ENCODE measurements around the gene GPR142.
A peak's percentile ranks its signal among the peaks of the same experiment; 100 is the strongest.

The GPR142 gene

DNA sequence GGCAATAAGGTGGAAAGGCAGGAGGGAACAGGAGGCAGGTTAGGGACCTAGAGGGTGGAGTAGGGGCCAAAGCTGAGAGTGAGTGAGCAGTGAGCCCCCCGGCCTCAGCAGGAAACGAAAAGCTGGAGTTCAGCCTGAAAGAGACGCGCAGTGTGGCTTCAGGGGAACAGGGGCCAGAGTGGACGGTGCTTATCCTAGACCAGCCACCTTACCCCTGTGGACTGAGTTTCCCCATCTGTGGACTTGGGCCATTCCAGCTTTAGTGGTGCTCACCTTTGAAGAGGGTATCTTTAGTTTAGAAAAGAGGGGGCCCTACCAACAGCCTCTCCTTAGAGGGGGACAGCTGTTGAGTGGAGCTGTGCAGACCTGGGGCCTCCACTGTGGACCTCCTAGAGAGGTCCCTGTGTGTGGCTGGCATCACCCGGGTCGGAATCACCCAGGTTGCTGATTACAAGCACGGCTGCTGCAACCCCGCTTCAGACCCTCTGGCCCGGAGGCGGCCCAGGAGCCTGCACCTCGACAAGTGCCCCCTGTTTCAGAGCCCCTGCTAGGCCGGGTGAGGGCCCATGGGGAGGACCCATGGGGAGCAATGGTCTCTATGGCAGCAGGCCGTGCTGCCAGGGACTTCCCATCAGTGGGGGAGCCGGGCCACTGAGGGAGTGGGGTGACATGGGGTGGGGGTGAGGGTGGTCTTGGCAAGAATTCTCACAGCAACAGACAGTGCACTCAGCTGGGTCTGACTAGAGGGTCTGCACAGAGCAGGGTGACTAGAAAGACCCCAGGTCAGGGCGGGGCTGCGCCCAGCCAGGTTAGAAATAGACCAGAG is 2.6 kb downstream of the GPR142 start:
- DNase-seq (ENCODE audit: low read depth), result no peak

DNA sequence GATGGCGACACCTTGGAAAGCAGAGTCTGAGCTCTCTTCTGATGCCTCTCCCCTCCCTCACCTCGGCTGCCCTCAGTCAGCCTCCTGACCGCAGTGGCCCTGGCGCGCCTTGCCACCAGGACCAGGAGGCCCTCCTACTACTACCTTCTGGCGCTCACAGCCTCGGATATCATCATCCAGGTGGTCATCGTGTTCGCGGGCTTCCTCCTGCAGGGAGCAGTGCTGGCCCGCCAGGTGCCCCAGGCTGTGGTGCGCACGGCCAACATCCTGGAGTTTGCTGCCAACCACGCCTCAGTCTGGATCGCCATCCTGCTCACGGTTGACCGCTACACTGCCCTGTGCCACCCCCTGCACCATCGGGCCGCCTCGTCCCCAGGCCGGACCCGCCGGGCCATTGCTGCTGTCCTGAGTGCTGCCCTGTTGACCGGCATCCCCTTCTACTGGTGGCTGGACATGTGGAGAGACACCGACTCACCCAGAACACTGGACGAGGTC is 4.4 kb downstream of the GPR142 start:
- DNase-seq (ENCODE audit: low read depth), result no peak

DNA sequence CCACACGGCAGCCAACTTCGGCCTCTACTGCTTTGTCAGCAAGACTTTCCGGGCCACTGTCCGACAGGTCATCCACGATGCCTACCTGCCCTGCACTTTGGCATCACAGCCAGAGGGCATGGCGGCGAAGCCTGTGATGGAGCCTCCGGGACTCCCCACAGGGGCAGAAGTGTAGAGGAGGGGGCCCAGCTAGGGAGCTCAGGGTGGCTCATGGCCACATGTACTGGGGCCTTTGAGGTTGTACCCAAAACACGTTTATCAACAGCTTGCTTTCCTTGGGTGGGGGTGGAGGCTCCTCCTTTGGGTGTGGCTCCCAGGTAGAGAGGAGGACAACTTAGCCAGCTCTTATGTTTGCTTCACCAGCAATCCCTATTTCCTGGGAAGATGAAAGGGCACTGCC is 5.1 kb downstream of the GPR142 start:
- DNase-seq (ENCODE audit: low read depth), result no peak

- no peak for DNase-seq (ENCODE audit: low read depth)
Measured at GRCh38 chr17:74373838-74374606, 6.7 kb downstream of the GPR142 start.

DNA sequence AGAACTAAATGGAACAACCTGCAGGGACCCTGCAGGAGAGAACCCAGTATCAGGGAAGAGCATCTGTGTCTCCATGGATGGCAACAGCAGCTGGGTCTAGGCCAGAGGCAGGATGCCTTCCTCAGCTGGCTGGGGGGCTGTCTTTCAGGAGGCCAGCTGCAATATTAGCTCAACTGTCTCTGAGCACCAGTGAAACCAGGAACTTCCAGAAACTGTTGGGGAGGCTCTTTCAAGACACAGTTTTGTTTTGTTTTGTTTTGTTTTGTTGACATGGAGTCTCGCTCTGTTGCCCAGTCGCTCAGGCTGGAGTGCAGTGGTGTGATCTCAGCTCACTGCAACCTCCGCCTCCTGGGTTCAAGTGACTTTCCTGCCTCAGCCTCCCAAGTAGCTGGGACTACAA is 7.6 kb downstream of the GPR142 start:
- no peak for DNase-seq (ENCODE audit: low read depth)

- DNase-seq (ENCODE audit: low read depth), result peak; percentile 92
Measured at GRCh38 chr17:74379495-74380085, 12.3 kb downstream of the GPR142 start.

DNA sequence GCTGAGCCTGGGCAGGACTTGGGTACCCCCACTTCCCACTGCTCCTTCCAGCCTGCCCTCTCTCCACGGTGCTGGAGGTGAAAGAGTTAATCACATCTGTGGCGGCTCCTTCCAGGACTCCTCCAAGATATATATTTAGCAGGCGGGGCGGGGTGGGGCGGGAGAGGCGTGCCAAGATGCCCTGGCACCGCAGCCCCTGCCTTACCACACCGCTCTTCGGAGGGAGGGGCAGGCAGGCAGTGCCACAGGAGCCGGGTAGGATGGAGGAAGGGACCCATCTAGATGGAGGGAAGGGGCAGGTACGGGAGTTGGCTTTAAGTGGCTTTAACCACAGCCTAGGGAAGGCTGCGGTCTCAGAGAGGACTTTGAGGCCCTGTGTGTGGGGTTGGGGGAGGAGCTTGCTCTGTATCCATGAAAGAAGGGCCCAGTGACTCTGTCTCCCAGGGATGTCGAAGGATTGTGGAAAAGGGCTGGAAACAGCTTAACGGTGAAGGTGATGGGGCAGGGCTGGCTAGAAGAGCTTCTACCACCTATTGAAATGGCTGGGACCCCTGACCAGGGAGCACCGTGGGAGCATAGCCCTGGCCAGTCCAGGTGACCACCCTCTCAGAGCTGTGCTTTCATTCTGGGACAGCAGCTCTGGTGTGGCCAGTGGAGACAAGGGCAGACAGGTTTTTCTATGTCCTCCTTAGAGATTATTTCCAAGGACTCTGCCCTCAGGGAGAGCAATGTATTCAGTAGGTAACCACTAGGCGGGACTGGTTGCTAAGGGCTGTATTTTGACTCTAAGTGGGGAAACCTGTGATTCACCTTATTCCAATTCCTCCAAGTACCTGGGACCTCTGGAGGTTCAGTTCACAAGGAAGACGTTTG is 13.0 kb downstream of the GPR142 start:
- DNase-seq (ENCODE audit: low read depth), result no peak

DNA sequence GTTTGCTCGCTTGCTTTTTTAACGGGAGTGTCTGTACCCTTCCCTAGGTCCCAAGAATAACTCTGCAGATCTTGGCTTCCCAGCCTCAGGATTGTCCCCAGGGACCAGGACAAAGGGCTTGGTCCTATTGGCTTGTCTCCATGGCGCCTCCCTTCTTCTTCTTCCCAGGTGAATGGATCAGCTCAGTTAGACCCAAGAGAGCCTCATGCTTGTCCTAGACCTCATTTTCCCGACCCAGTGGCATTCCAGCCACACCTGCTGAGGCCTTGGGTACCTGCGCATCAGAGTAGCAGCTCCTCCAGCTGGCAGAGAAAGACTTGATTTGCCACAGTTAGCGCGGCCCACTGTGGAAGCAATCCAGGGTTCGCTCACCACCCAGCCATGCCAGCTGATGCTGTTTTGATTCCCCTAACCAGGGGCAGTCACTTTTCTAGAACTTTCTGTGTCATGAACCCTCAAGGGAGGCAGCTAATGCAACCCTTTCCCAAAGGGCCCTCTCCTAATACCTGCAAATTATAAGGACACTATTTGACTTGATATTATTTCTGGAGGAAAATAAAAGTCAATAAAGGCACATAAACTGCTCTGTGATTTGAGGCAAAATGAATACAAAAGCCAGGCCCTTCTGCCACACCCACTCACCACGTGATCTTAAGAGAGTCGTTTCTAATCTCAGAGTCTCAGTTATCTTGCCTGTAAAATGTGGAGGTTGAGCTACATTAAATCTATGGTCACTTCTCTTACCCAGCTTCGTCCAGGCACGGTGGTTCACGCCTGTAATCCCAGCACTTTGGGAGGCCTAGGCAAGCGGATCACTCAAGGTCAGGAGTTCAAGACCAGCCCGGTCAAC is 13.9 kb downstream of the GPR142 start:
- DNase-seq (ENCODE audit: low read depth), result no peak

DNA sequence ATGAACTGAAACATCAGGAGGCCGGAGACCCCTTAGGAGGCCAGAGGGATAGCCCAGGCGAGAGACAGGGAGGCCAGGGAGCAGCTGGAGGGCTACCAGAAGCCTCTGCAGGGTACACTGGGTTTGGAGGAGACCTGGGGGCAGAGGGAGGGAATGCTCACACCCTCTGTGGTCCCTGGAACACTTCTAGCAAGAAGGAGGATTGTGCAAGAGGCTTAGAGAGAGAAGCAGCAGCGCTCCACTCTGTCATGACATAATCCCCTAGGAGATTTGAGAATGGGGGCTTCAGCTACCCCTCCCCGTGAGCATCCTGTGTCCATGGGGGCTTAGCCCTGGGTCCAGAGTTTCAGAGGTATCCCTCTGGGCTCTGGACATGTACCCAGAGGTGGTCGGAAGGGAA is 15.8 kb downstream of the GPR142 start:
- no peak for DNase-seq (ENCODE audit: low read depth)

DNA sequence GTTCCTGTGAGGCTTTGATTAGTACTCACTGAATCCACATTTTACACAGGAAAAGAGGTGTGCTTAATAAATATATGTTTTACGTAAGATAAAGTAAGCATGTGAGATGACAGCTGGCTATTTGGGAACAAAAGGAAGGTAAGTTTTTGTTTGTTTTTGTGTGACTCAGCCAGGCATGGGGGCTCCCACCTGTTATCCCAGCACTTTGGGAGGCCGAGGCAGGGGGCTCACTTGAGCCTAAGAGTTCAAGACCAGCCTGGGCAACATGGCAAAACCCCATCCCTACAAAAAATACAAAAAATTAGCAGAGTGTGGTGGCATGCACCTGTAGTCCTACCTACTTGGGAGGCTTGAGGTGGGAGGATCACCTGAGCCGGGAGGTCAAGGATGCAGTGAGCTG is 17.9 kb downstream of the GPR142 start:
- no peak for DNase-seq (ENCODE audit: low read depth)

GRCh38 chr17:74386386-74386785 is 19.1 kb downstream of the GPR142 start:
- DNase-seq (ENCODE audit: low read depth), result no peak

- DNase-seq (ENCODE audit: low read depth), result no peak
Measured at GRCh38 chr17:74387365-74388218, 20.3 kb downstream of the GPR142 start.

GRCh38 chr17:74389084-74389753 is 21.9 kb downstream of the GPR142 start:
- no peak for DNase-seq (ENCODE audit: low read depth)

GRCh38 chr17:74389937-74390679 is 22.8 kb downstream of the GPR142 start:
- no peak for DNase-seq (ENCODE audit: low read depth)

- DNase-seq (ENCODE audit: low read depth), result no peak
Measured at GRCh38 chr17:74390680-74391653, 23.7 kb downstream of the GPR142 start.

- no peak for DNase-seq (ENCODE audit: low read depth)
Measured at GRCh38 chr17:74391771-74392170, 24.5 kb downstream of the GPR142 start.

- no peak for DNase-seq (ENCODE audit: low read depth)
Measured at GRCh38 chr17:74392848-74393247, 25.5 kb downstream of the GPR142 start.
